KMS-11 (cell line): Measurements from ENCODE around the gene STN1.

Experiments
- H2AFZ ChIP-seq: fragments of 200-600 bp; sonication (generic); 2 replicates; pipeline ENCODE4 v1.6.1; 2016; ENCODE audit warnings: antibody characterized with exemption, mixed run types, low read depth
- H3K27ac ChIP-seq: fragments of 200-600 bp; sonication (generic); 2 replicates; pipeline ENCODE4 v1.6.1; 2016; ENCODE audit warnings: mild to moderate bottlenecking, mixed run types
- H3K27me3 ChIP-seq: fragments of 200-600 bp; sonication (generic); 2 replicates; pipeline ENCODE4 v1.6.1; 2017; ENCODE audit warnings: mild to moderate bottlenecking, low read depth, mixed run types, moderate library complexity; ENCODE audit not compliant: insufficient read depth
- H3K36me3 ChIP-seq: fragments of 200-600 bp; sonication (generic); 2 replicates; pipeline ENCODE4 v1.6.1; 2017; ENCODE audit warnings: mild to moderate bottlenecking, mixed run types; ENCODE audit not compliant: insufficient read depth
- H3K4me1 ChIP-seq: fragments of 200-600 bp; sonication (generic); 2 replicates; pipeline ENCODE4 v1.6.1; 2016; ENCODE audit warnings: mild to moderate bottlenecking, low read depth, mixed run types; ENCODE audit not compliant: poor library complexity, severe bottlenecking
- H3K4me2 ChIP-seq: fragments of 200-600 bp; sonication (generic); 2 replicates; pipeline ENCODE4 v1.7.0; 2016; ENCODE audit warnings: mild to moderate bottlenecking, mixed run types
- H3K4me3 ChIP-seq: fragments of 200-600 bp; sonication (generic); IDR thresholded peaks from 2 replicates; pipeline ENCODE4 v1.6.1; 2017; ENCODE audit warnings: low read depth, low read length, mixed read lengths; ENCODE audit not compliant: insufficient read depth
- H3K79me2 ChIP-seq: fragments of 200-600 bp; sonication (generic); 2 replicates; pipeline ENCODE4 v1.6.1; 2016; ENCODE audit warnings: low read depth, mixed run types; ENCODE audit not compliant: insufficient read depth
- H3K9ac ChIP-seq: fragments of 200-600 bp; sonication (generic); 2 replicates; pipeline ENCODE4 v1.6.1; 2016; ENCODE audit warnings: mild to moderate bottlenecking, mixed run types
- H4K20me1 ChIP-seq: fragments of 200-600 bp; sonication (generic); 2 replicates; pipeline ENCODE4 v1.6.1; 2016; ENCODE audit warnings: mild to moderate bottlenecking, mixed run types; ENCODE audit not compliant: insufficient read depth
- CTCF ChIP-seq: fragments of 200-600 bp; sonication (generic); conservative IDR thresholded peaks from 2 replicates; pipeline ENCODE4 v1.6.1; 2017; ENCODE audit warnings: low read depth, mild to moderate bottlenecking, antibody characterized with exemption, low read length, moderate library complexity, mixed read lengths

STN1 gene

GRCh38 chr10:103947799-103948516, 30.0 kb upstream of the STN1 start:
- Histone ChIP-seq H4K20me1 (no peaks in the 10 kb centered on the region), H3K9ac (no peak overlapping the region), H3K79me2 (no peaks in the 10 kb centered on the region), H3K36me3 (no peaks in the 10 kb centered on the region), H2AFZ (no peak overlapping the region), H3K4me2 (no peak overlapping the region), H3K27me3 (no peaks in the 10 kb centered on the region), H3K27ac (no peak overlapping the region), H3K4me3 (no peak overlapping the region), H3K4me1 (no peaks in the 10 kb centered on the region)
- TF ChIP-seq CTCF: no peak

- Histone ChIP-seq H3K9ac (no peak overlapping the region), H3K4me3 (no peak overlapping the region), H3K27me3 (no peaks in the 10 kb centered on the region), H3K4me2 (no peak overlapping the region), H4K20me1 (no peaks in the 10 kb centered on the region), H3K36me3 (no peaks in the 10 kb centered on the region), H3K4me1 (no peaks in the 10 kb centered on the region), H2AFZ (no peak overlapping the region), H3K79me2 (no peaks in the 10 kb centered on the region), H3K27ac (no peak overlapping the region)
- TF ChIP-seq CTCF: no peak
These were observed 24.9 kb upstream of the STN1 start for GRCh38 chr10:103942866-103943265.

- TF ChIP-seq CTCF: no peak
- Histone ChIP-seq H3K4me3 (no peak overlapping the region), H3K27me3 (no peaks in the 10 kb centered on the region), H3K36me3 (no peaks in the 10 kb centered on the region), H4K20me1 (no peaks in the 10 kb centered on the region), H3K79me2 (no peaks in the 10 kb centered on the region), H3K4me1 (no peaks in the 10 kb centered on the region), H2AFZ (no peak overlapping the region), H3K27ac (no peak overlapping the region), H3K9ac (no peak overlapping the region), H3K4me2 (no peak overlapping the region)
These were observed 23.8 kb upstream of the STN1 start for GRCh38 chr10:103941801-103942200.

GRCh38 chr10:103939522-103939921, 21.5 kb upstream of the STN1 start:
- H3K27ac ChIP-seq: no peak overlapping the region
- H3K9ac ChIP-seq: no peak overlapping the region
- no peaks in the 10 kb centered on the region for H3K27me3 ChIP-seq
- no peaks in the 10 kb centered on the region for H3K36me3 ChIP-seq
- TF ChIP-seq CTCF: no peak
- no peaks in the 10 kb centered on the region for H3K4me1 ChIP-seq
- no peak overlapping the region for H3K4me3 ChIP-seq
- H3K79me2 ChIP-seq: no peaks in the 10 kb centered on the region
- no peaks in the 10 kb centered on the region for H4K20me1 ChIP-seq
- H3K4me2 ChIP-seq: no peak overlapping the region
- no peak overlapping the region for H2AFZ ChIP-seq
